MM.1S (cell line): Measurements from ENCODE around the gene NELL2.

ENCODE experiments used
- EZH2 ChIP-seq: fragments of 300-600 bp; sonication (generic); optimal IDR thresholded peaks from 2 replicates; pipeline ENCODE3; 2017; ENCODE audit warnings: low read depth, mild to moderate bottlenecking, antibody characterized with exemption, low read length, mixed read lengths
- EZH2phosphoT487 ChIP-seq: fragments of 300-600 bp; sonication (generic); IDR thresholded peaks from 2 replicates; pipeline ENCODE4 v1.6.1; 2018; ENCODE audit warnings: antibody characterized with exemption, low read length
- TF ChIP-seq, protein P1 (sequence below): fragments of 300-600 bp; sonication (generic); IDR thresholded peaks from 2 replicates; pipeline ENCODE4 v1.5.1; 2016; ENCODE audit warnings: antibody characterized with exemption, low read length, mixed read lengths

DNA sequence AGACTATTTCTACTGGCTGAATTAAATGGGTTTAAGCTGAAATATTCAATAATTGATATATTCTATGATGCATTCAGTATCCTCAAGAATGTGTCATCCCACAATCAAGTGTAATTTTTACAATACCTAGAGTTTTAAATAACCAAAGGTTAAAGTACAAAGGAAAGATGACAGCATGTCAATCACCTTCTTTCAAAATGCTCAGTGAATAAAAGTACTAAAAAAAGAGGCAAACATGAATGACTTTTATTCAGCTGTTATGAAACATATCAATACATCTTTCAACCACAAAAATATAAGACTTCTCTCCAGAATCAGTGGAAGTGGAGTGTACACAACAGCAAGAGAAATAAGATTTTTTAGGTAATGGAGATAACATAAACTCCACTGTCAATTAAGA is 72.0 kb downstream of the NELL2 start:
- TF ChIP-seq, protein P1, sequence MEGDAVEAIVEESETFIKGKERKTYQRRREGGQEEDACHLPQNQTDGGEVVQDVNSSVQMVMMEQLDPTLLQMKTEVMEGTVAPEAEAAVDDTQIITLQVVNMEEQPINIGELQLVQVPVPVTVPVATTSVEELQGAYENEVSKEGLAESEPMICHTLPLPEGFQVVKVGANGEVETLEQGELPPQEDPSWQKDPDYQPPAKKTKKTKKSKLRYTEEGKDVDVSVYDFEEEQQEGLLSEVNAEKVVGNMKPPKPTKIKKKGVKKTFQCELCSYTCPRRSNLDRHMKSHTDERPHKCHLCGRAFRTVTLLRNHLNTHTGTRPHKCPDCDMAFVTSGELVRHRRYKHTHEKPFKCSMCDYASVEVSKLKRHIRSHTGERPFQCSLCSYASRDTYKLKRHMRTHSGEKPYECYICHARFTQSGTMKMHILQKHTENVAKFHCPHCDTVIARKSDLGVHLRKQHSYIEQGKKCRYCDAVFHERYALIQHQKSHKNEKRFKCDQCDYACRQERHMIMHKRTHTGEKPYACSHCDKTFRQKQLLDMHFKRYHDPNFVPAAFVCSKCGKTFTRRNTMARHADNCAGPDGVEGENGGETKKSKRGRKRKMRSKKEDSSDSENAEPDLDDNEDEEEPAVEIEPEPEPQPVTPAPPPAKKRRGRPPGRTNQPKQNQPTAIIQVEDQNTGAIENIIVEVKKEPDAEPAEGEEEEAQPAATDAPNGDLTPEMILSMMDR, result no peak
- TF ChIP-seq EZH2 (no peak), EZH2phosphoT487 (no peak)
